Ramos (cell line): Measurements from ENCODE around the gene DHCR7.

Experiments
- in situ Hi-C: fragments of 300-500 bp; cut with MboI; formaldehyde crosslinking; loops from one replicate; pipeline ENCODE4 v1.14.3; 2022; ENCODE audit warnings: low sequenced_read_pairs; ENCODE audit not compliant: unreplicated experiment

DHCR7 gene, protein sequence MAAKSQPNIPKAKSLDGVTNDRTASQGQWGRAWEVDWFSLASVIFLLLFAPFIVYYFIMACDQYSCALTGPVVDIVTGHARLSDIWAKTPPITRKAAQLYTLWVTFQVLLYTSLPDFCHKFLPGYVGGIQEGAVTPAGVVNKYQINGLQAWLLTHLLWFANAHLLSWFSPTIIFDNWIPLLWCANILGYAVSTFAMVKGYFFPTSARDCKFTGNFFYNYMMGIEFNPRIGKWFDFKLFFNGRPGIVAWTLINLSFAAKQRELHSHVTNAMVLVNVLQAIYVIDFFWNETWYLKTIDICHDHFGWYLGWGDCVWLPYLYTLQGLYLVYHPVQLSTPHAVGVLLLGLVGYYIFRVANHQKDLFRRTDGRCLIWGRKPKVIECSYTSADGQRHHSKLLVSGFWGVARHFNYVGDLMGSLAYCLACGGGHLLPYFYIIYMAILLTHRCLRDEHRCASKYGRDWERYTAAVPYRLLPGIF

GRCh38 chr11:71448257-71449171 is at the start of gene DHCR7:
TSS of gene DHCR7 (minus strand) at chr11:71448393. CDS start at chr11:71444952, 3,441 bp downstream.
- in situ Hi-C loops: no loop called here

GRCh38 chr11:71496421-71496820 is 48.2 kb upstream of the DHCR7 start:
- in situ Hi-C loops: no loop called here

GRCh38 chr11:71495286-71496230 is 47.4 kb upstream of the DHCR7 start:
- in situ Hi-C loops: no loop called here

GRCh38 chr11:71491940-71492339 is 43.7 kb upstream of the DHCR7 start:
- in situ Hi-C loops: no loop called here

DNA sequence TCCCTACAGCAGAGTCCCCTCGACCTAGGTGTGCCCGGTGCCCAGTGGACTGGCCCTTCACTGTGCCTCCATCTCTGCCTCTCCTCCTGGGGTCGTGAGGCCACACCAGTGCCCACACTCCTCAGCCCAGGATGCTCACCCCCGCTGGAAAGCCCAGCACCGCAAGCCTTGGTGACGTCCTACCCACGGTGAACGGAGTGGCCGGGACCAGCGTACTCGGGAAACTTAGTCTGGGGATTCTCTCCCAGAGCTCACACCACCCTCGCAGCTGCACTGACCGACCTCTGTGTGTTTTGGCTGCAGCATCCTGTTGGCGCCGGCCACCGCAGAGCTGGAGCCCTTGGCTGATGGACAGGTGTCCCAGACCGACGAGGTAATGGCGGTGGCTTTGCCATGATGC is 43.3 kb upstream of the DHCR7 start:
- in situ Hi-C loops: no loop called here

DNA sequence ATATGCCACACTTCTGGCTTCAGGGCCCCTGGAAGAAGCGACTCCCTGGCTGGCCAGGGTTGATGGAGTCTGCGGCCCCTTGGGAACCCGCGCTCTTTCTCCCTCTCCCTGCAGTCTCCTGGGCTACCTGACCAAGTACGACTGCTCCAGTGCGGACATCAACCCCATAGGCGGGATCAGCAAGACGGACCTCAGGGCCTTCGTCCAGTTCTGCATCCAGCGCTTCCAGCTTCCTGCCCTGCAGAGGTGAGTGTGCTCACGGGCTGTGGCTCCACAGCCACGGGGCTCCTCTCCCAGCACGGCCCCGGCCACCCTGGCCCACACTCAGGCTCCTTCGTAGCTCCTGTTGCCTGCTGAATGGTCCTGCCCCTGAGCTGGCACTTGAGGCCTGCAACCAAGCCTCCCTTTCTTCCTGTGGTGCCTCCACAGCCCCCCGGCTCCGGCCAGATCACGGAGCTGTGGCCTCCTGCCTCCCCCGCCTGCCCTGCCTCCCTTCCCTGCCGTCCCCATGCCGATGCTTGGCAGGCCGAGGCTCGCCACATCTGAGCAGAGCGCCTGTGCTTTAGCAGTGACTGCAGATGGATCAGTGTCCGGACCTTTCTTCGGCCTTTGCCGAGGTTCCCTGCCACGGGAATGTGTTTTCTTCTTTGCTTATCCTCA is 42.7 kb upstream of the DHCR7 start:
- in situ Hi-C loops: no loop called here

DNA sequence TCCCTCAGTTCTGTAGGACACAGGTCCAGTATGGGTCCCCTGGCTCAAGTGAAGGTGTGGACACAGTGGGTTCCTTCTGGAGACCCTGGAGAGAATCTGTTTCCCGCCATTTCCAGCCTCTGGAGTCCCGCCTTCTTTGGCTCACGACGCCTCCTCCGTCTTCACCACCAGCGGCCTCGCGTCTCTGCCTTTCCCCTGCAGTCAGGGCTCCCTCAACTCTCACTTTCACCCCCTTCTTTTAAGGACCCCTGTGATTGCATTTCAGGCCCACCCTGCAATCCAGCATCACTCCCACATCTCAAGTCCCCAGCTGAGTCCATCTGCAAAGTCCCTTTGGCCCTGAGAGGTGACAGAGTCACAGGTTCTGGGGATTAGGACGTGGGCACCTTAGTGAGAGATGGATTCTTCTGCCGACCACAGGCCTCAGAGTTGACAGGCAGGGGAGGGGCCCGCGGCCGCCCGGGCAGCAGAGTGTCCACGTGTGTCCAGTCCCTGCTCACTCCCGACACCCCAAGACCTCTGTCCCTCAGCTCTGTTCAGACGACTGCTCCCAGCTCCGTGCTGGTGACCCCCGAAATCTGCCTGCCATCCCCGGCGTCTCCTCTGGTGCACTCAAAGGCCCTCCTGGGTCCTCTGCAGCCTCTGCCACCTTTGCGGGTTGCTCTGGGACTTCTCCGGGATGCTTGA is 42.0 kb upstream of the DHCR7 start:
- in situ Hi-C loops: no loop called here

GRCh38 chr11:71489311-71490043 is 41.3 kb upstream of the DHCR7 start:
- in situ Hi-C loops: no loop called here

DNA sequence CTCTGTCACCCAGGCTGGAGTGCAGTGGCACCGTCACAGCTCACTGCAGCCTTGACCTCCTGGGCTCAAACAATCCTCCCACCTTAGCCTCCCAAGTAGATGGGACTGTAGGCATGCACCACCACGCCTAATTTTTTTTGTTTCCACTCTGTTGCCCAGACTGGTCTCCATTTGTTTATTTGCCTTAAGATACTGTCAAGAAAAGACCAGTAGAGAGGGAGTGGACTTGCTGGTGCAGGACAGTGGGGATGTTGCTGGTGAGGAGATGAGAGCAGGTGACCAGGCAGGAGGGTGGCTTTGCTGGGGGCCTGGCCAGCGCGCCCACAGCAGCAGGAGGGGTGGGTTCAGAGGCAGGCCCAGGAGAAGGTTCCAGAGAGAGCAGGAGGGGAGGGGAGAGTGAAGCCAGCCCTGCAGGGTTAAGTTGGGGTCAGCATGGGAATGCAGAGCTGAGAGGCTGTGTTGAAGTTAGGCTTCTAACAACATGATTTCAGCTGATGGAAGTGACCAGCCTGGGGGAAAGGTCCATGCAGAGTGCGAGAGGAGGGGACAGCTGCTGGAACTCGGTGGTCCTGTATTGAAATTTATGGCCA is 40.6 kb upstream of the DHCR7 start:
- in situ Hi-C loops: no loop called here

GRCh38 chr11:71486320-71486719 is 38.1 kb upstream of the DHCR7 start:
- in situ Hi-C loops: no loop called here

DNA sequence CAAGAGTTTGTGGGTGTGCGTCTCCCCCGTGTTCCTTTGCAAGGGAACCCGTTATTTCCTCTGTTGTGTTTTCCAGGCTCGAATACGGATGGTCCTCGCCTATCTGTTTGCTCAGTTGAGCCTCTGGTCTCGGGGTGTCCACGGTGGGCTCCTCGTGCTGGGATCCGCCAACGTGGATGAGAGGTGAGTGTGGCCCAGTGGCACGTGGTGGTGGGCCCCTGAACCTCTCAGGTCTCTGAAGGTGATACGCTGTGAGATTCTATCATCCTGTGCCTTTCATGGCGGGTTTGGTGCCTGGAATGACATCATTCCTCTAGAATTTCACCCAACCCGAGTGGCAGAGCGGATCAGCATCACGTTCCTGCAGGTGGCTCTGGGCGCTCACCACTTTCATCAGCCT is 37.3 kb upstream of the DHCR7 start:
- in situ Hi-C loops: no loop called here

- in situ Hi-C loops: no loop called here
Observed at GRCh38 chr11:71485063-71485399, 36.8 kb upstream of the DHCR7 start.

DNA sequence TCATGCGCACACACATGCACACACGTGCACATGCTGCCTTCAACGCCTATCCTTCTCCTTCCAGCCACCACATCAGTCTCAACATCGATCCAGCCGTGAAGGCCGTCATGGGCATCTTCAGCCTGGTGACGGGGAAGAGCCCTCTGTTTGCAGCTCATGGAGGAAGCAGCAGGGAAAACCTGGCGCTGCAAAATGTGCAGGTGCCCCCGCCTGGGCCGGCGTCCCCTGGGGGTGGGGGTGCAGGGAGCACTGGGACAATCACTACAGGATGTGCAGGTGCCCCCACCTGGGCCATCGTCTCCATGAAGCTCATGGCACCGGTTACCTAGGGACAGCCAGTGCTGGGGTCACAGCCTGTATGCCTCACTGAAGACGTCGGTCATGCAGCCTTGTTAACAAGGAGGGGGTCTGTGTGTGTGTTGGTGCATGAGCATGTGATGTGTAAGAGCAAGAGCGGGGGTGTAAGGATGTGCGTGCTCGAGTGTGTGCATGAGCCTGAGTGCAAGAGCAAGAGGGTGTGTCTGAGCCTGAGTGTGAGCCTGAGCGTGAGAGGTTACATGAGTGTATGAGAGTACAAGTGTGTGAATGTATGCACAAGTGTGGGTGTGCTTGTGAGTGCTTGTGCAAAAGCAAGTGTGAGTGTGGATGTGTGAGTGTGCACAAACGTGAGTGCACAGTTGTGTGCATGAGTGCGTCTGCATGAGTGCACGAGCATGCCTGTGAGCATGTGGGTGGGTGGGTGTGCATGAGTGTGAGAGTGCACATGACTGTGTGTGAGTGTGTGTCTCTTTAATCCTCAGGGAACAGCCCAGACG is 36.3 kb upstream of the DHCR7 start:
- in situ Hi-C loops: no loop called here

GRCh38 chr11:71483692-71484091 is 35.5 kb upstream of the DHCR7 start:
- in situ Hi-C loops: no loop called here

DNA sequence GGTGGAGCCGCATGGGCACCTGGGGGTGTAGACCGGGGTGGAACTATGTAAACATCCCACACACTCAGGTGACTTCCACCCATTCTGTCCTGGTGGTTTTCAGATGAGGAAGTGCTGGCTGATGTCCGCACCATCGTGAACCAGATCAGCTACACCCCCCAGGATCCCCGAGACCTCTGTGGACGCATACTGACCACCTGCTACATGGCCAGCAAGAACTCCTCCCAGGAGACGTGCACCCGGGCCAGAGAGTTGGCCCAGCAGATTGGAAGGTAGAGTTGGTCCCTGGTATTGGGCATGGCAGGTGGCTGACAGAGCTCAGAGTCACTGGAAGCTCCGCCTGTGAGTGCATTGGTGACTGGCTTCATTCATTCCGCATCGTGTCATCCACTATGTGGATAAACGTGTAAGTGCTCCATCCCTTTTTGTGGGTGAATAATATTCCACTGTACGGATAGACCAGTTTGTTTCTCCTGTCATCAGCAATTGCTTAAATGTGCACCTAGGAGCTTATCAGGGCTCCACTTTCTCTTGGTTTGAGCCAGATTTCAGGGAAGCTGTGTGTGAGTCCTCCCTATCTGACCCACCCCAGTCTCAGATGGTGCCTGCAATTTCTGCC is 34.7 kb upstream of the DHCR7 start:
- in situ Hi-C loops: no loop called here

DNA sequence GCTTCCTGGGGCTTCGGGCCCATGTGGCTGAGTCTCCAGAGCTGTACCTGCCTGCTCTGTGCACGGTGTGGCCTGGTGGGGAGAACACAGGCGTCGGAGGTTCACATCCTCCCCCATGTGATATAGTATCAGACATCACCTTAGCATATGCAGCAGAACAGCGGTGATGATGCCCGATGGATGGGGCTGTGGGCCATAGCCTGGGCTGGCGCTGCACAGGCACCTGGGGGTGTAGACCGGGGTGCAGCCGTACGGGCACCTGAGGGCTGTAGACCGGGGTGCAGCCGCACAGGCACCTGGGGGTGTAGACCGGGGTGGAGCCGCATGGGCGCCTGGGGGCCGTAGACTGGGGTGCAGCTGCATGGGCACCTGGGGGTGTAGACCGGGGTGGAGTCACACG is 34.0 kb upstream of the DHCR7 start:
- in situ Hi-C loops: no loop called here
